ENCODE measurements around the gene DOK6. TPM values are rescaled to one million over a fixed set of nuclear protein-coding genes. Genes with fewer than 3 reads are reported as not detected.

The DOK6 gene
- total RNA-seq, 1 donor from 2014 or later, result 19.7 TPM

- H3K27ac Mint-ChIP-seq (ENCODE audit: unreplicated experiment), result no peak overlapping the region
- peaks cover 3% of the 10 kb centered on the region for H3K4me1 Mint-ChIP-seq (ENCODE audit: low read depth, unreplicated experiment)
- no peak for DNase-seq
Measured at GRCh38 chr18:69725855-69726508, 325.3 kb downstream of the DOK6 start.

GRCh38 chr18:69727912-69728572 lies 327.4 kb downstream of the DOK6 start:
- no peak for DNase-seq
- Mint-ChIP-seq H3K27ac (ENCODE audit: unreplicated experiment) (no peak overlapping the region), H3K27me3 (ENCODE audit: unreplicated experiment) (no peaks in the 10 kb centered on the region), H3K4me1 (ENCODE audit: low read depth, unreplicated experiment) (peaks cover 3% of the 10 kb centered on the region), H3K36me3 (ENCODE audit: unreplicated experiment) (no peaks in the 10 kb centered on the region), H3K9me3 (ENCODE audit: unreplicated experiment) (peaks cover 3% of the 10 kb centered on the region), H3K4me3 (ENCODE audit: unreplicated experiment) (no peak overlapping the region)
- TF ChIP-seq CTCF (IDR thresholded peaks at IDR 0.05; ENCODE audit: partially characterized antibody, unreplicated experiment), result no peak

More at GRCh38 chr18:69725855-69726508, 325.3 kb downstream of the DOK6 start:
- Mint-ChIP-seq H3K36me3 (ENCODE audit: unreplicated experiment) (no peaks in the 10 kb centered on the region), H3K4me3 (ENCODE audit: unreplicated experiment) (no peak overlapping the region), H3K9me3 (ENCODE audit: unreplicated experiment) (peaks cover 3% of the 10 kb centered on the region), H3K27me3 (ENCODE audit: unreplicated experiment) (no peaks in the 10 kb centered on the region)
- no peak for TF ChIP-seq CTCF (IDR thresholded peaks at IDR 0.05; ENCODE audit: partially characterized antibody, unreplicated experiment)

GRCh38 chr18:69730664-69731063 lies 330.0 kb downstream of the DOK6 start:
- Mint-ChIP-seq H3K27ac (ENCODE audit: unreplicated experiment) (no peak overlapping the region), H3K4me1 (ENCODE audit: low read depth, unreplicated experiment) (peaks cover 3% of the 10 kb centered on the region), H3K9me3 (ENCODE audit: unreplicated experiment) (peaks cover 3% of the 10 kb centered on the region), H3K4me3 (ENCODE audit: unreplicated experiment) (no peak overlapping the region), H3K36me3 (ENCODE audit: unreplicated experiment) (no peaks in the 10 kb centered on the region), H3K27me3 (ENCODE audit: unreplicated experiment) (no peaks in the 10 kb centered on the region)
- no peak for TF ChIP-seq CTCF (IDR thresholded peaks at IDR 0.05; ENCODE audit: partially characterized antibody, unreplicated experiment)
- no peak for DNase-seq

GRCh38 chr18:69734536-69734935 lies 333.8 kb downstream of the DOK6 start:
- TF ChIP-seq CTCF (IDR thresholded peaks at IDR 0.05; ENCODE audit: partially characterized antibody, unreplicated experiment), result no peak
- DNase-seq, result no peak
- Mint-ChIP-seq H3K36me3 (ENCODE audit: unreplicated experiment) (no peaks in the 10 kb centered on the region), H3K4me3 (ENCODE audit: unreplicated experiment) (no peak overlapping the region), H3K9me3 (ENCODE audit: unreplicated experiment) (no peaks in the 10 kb centered on the region), H3K4me1 (ENCODE audit: low read depth, unreplicated experiment) (peaks cover 9% of the 10 kb centered on the region), H3K27me3 (ENCODE audit: unreplicated experiment) (peaks cover 2% of the 10 kb centered on the region), H3K27ac (ENCODE audit: unreplicated experiment) (no peak overlapping the region)

GRCh38 chr18:69736730-69737129 lies 336.0 kb downstream of the DOK6 start:
- H3K9me3 Mint-ChIP-seq (ENCODE audit: unreplicated experiment), result no peaks in the 10 kb centered on the region
- DNase-seq, result no peak
- peaks cover 2% of the 10 kb centered on the region for H3K27me3 Mint-ChIP-seq (ENCODE audit: unreplicated experiment)
- no peak overlapping the region for H3K27ac Mint-ChIP-seq (ENCODE audit: unreplicated experiment)
- TF ChIP-seq CTCF (IDR thresholded peaks at IDR 0.05; ENCODE audit: partially characterized antibody, unreplicated experiment), result no peak
- no peaks in the 10 kb centered on the region for H3K36me3 Mint-ChIP-seq (ENCODE audit: unreplicated experiment)
- H3K4me3 Mint-ChIP-seq (ENCODE audit: unreplicated experiment), result no peak overlapping the region
- peaks cover 9% of the 10 kb centered on the region for H3K4me1 Mint-ChIP-seq (ENCODE audit: low read depth, unreplicated experiment)
